Sigmoid colon (tissue), 3 donors: ENCODE measurements around the gene PKHD1.

Experiments used
- CTCF ChIP-seq, 4 experiments: fragments of 450-650 bp in 3 of 4; fragments of 200-600 bp in 1 of 4; IDR thresholded peaks; one replicate each; pipeline ENCODE4 v1.5.1; 2016 to 2019; ENCODE audit warnings: antibody characterized with exemption in 4 of 4, mild to moderate bottlenecking in 3 of 4, moderate library complexity in 2 of 4
- POLR2A ChIP-seq, 2 donors: fragments of 450-650 bp; IDR thresholded peaks; one replicate each; pipeline ENCODE4 v1.6.1; 2016; ENCODE audit warnings: antibody characterized with exemption in 2 of 2, mild to moderate bottlenecking in 2 of 2, moderate library complexity in 2 of 2

- TF ChIP-seq POLR2A (IDR thresholded peaks at IDR 0.05) (no peak), CTCF (IDR thresholded peaks at IDR 0.05) (no peak)
Measured at GRCh38 chr6:51915098-51915497, 172.3 kb downstream of the PKHD1 start.
